Raji (cell line): ENCODE results near the gene L1CAM.

Experiments used
- POLR2A ChIP-seq: IDR thresholded peaks from 2 replicates; pipeline ENCODE4 v1.6.1; 2011; ENCODE audit warnings: low read depth, low read length, control low read depth; ENCODE audit not compliant: insufficient read depth

The L1CAM gene

DNA sequence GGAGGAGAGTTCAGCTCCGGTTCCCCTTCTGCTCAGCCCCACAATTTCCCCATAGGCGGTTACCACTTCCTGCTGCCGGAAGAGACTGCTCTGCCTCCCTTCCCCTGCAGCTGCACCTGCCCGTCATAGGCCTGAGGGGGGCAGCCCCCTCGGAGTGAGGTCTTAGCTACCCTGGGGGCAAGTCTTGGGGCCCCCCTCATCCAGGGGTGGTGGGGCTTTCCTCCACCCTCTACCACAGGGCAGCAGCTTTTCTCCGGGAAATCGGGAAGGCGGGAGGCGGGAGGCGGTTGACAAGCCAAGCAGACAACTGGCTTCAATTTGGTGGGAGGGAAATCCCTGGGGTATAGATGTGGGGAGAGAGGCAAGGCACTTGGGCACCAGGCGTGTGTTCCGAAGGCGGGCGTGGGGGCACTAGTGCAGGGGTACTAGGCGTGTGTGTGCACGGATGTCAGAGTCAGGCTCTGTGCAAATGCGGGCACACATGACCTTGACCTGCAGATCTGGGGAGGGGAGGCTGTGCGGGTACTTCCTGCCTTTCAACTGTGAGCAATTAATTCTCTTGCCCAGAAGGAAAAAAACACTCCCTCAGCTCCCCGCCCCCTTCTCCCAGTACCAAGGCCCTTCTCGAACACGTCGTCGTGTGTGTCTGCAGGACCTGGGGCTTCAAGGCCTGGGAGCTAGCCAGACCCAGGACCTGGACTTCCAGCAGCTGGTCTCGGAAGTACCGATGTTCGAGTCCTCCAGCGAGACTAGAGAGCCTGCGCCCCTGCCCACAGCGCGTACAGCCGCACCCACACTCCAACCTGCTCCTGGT, 41.1 kb upstream of the L1CAM start:
- TF ChIP-seq POLR2A: peak; percentile 62

DNA sequence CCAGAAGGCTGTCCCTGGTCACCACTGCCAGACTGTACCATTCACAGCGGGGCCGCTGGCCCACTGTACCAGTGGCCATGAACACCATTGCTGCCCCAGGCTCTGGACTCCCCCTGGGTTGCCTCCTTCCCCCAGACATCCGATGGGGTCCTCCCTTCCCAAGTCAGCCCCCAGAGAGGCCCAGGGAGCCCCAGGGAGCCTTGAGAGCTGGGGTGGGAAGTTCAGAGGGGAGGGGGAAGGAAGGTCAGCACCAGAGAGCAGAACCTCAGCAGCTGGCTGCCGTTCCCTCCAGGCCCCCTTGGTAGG, 40.5 kb upstream of the L1CAM start:
- TF ChIP-seq POLR2A: no peak

DNA sequence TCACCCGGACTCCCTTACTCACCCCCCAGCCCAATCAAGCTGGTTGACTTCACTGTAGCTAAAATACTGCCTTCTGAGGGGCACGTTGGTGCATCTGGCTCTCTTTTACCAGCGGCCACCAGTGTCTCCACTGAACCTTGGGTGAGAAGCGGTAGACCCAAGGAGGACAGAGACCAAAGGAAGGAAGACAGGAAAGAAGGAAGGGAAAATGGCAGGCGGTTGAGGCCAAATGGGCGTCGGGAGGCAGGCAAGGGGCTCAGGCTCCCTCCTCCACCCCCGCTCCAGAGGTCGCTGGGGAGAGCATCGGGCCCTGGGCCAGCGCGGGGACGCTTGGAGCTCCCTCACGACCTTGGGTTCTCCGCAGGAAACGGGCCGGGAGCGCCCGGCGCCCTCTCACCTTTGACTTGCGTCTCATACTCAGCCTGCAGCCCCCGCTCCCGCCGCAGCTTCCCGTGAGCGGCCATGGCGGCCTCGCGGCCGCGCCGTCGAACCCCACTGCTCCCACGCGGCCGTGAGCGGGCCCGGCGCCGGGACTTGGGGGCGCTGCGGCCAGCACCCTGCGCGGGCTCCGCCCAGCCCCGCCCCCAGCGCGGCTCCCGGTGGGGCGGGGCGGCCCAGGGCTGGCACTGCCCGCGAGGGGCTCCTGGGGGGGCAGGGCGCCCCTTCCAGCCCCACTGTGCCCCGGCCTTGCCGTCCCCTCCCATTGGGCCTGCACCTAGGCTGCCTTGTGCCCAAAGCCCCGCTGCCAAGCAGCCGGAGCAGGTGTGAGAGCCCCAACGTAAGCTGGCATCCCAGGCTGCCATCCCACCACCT, 40.0 kb upstream of the L1CAM start, which contains the start of gene ARHGAP4:
TSS of gene ARHGAP4 (minus strand) at position 526 of the 813 bp plus-strand sequence. CDS start at position 464, 62 bp downstream.
- peak; percentile 44; the same call in 1 of the 2 replicates for TF ChIP-seq POLR2A

DNA sequence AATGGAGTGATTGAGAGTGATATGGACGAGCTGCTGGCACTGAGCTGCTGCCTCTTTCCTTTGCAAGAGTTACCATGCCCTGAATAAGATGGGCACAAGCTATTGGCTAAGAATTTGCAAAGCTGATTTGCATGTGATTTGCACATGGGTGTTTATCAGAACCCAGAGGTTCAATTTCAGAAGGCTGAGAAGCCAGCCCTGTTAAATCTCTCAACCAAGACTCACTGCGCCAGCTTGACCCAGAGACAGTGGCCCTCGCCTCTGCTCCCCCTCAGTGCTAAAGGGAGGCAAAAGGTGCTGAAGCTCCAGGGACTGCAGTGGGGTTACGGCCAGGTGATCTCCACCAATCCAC, 39.4 kb upstream of the L1CAM start:
- TF ChIP-seq POLR2A: peak; percentile 96

DNA sequence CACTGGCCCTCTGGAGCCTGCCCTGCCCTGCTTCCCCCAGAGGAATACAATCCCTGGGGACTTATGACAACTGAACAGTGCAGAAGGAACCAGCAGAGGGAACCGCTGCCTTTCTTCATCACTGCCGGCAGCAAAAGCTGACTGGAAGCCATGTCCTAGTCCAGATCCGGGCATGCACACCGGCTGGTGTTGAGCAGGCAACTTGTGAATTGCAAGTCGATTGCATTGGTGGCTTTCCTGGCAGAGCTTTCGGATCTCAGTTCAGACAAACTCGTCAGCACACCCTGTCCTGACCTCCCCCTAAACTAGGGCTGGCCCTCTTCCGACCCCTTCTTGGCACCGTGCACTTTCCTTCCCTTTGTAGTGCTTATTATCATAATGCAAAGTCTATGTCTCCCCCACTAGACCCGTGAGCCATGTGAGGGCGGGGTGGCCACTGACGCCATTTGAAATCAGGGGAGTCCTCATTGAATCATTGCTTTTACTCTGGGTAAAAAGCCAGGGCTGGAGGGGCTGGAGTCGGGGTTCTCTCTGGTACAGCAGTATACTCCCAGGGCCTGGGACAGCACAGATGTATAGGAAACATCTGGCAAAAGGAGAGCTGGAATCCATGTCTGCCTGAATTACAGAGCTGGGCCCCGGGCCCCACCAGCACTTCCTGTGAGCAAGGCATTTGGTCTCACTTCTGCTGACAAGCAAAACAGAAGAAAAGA, 38.3 kb upstream of the L1CAM start:
- peak; percentile 17; the same call in 1 of the 2 replicates for TF ChIP-seq POLR2A

DNA sequence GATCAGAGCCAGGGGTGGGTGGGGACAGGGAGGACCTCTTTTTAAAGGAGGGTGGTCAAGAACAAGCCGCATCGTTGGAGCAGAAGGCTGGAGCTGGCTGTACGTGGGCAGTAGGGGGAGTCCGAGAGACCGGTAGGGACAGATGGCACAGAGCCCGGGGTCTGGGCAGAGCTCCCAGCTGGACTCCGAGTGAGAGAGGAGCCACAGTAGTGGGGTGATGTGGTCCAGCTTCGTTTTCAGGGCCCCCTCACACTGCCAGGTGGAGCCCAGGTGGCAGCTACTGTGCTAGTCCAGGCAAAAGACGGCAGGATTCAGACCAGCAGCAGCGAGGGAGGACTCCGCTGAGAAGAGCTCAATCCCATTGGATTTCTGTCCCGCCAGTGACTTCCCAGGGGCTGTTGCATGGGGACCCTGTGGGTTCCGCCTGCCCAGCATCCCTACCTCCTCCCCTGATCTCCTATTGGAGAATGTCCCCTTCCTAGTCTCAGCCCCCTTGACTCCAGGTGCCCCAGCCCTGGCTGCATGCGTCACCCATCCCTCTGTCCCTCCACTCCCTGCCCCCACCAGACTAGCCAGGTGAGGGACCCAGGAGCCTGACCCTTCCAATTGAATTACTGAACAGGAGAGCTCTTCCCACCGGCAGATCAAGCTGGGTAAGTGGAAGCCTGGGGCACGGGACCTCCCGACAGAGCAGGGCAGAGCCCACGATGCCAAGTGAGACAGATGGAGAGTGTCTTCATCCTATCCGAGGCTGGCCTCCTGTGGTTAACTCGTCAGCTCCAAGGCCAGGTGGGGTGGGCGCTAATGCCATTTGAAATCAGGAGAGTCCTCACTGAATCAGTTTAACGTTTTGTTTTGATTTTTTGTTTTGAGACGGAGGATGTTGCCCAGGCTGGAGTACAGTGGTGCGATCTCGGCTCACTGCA, 37.2 kb upstream of the L1CAM start:
- TF ChIP-seq POLR2A: no peak

DNA sequence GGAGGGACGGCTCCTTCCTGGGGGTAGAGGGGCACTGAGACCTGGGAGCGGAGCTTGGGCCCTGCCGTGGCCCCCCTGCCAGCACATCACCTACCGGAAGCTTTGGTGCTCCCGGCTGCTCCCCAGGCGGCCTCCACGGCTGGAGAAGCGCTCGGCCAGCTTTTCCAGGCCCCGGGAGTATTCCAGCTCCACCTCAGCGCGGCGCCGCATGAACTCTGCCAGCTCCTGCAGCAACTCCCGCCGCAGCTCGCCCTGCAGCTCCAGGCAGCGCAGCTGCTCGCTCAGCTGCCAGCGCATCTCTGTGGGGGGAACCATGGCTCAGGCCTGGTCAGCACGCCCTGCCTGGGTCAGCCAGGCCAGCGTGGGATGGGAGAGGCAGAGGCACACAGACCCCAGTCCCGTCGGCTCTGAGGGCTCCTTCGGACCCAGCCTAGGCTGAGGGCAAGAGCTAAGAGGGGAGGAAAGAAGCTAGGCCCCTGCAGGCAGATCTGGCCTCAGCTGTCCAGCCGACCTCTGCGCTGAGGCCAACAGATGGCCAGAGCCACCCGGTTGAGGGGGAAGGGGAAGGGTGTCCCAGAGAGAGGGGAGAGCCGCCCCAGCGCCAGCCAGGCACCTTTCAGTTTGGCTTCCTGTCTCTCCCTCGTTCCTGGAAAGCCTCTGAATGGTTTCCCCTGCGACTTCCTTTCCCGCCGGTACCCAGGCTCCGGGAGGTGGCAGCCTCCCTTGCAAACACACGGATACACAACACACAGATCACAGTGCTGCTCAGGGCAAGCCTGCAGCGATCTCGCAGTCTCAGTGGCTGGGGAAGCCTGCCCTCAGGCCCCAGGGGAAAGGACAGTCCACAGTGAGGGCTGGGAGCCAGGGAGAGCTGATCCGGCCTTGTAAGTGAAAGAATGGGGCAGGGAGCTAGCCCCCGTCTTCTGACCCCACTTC, 35.8 kb upstream of the L1CAM start:
- no peak for TF ChIP-seq POLR2A

DNA sequence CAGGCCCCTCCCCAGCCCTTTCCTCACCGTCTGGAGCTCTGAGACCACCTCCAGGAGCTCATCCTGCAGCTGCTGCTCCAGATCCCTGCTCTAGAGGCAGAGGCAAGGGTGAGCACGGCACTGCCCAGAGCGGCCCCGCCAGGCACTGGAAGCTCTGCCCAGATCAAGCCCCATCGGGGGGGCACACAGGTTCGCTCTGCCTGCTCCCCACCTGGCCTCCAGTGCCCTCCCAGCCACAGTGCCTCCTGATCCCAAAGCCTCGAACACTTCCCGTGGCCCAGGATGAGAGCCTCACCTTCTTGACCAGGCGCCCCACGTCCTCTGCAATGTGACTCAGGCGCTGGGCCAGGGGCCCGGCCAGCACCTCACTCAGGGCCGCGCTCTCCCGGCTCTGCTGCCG, 35.1 kb upstream of the L1CAM start:
- no peak for TF ChIP-seq POLR2A

DNA sequence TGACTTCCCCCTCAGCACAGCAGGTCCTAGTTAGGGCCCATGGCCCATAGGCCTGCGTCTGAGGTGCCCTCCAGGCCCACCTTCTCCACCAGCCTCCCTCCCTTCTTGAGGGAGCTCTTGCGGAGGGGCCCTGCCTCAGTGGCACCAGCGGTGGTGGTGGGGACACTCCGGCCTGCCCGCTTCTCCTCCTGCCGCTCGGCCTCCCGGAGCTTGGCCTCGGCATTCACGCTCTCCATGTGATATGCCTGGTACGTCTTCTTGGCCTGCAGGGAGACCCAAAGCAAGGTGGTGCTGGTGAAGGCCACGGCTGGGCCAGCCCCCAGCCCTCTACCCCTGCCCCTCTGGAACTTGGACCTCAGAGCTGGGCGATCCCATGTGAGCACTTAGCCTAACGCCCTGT, 34.6 kb upstream of the L1CAM start:
- no peak for TF ChIP-seq POLR2A

DNA sequence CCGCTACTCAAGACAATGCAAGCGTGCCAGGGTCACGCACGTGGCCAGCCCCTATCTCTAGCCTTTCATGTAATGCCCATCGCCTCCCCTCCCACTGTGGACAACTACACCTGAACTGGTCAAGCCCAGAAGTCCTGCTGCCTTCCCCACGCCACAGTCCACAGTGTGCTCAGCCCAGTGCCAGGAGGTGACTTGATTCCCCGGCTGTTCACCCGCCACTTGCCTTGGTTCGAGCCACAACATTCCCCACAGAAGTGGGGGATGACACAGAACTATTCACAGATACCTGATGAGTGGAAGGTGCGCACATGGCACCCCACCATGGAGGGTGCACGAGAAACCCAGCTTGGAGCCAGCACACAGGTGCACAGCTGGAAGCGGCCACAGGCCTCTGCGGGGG, 33.3 kb upstream of the L1CAM start:
- no peak for TF ChIP-seq POLR2A

DNA sequence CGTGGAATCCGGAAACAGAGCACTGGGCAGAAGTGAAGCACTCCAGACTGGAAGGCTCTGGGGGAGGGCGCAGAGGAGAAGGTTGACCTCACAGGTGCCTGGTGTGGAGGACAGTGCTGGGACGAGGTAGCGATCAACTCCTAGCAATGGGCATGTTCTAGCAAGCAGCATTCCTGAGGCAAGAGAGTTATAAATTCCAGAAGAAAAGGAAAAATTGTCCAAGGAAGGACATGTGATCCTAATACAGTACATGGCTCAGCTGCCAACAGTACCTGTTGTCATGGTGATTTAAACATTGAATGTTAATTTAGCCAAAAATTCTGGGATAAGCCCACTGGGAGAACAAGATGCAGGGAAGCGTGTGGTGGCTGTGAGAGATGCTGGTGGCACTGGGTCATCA, 31.9 kb upstream of the L1CAM start:
- TF ChIP-seq POLR2A: no peak

DNA sequence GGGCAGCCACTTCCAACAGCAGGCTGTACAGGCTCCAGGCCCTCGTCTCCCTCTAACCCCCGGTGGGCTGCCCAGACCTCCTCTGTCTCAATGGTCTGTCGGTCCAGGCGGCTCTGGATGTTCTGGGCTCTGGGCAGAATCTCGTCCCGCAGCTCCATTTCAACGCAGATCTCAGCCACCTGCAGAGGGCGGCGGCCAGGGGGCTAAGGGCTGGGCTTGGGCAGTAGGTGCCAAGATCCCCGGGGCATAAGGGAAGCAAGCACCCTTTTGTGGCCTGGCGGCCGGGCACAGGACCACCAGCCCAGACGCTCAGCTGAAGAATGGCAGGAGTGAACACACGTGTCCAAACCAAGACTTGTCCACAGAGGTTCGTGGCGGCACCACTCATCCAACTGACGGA, 27.7 kb upstream of the L1CAM start:
- no peak for TF ChIP-seq POLR2A

DNA sequence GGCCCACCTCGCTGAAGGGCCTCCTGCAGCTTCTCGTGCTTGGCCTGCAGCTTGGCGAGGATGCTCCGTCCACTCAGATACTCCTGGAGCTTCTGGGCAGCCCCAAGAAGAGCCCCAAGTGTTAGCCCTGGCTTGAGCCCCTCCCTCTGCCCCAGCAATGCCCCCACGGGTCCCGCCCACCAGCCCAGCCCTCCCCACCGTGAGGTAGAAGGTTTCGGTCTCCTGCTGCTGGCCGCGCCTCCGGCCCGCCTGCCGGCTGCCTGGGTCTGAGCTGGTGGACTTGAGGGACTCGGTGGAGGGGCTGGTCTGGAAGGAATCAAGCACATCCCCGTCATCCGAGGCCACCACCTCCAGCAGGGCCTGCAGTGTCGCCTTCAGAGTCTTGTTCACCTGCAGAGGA, 27.2 kb upstream of the L1CAM start:
- TF ChIP-seq POLR2A: no peak

DNA sequence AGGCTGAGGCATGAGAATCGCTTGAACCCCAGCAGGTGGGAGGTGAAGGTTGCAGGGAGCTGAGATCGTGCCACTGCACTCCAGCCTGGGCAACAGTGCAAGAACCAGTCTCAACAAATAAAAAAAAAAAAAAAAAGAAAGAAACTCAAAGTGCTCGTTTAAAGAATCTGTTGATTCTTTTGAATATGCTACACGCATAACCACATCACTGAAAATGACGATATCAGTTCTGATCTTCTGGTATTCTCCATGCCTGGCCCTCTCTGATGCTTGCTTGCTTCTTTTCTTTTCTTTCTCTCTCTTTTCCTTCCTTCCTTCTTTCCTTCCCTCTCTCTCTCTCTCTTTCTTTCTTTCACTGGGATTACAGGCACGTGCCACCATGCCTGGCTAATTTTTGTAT, 25.8 kb upstream of the L1CAM start:
- no peak for TF ChIP-seq POLR2A
